UCSD-AML1 (cell line): ENCODE results near the gene AKAP13.

Experiments
- DNase-seq: peaks from one replicate; lab custom pipeline; 2025; ENCODE audit not compliant: unreplicated experiment; lab: John Stamatoyannopoulos, UW

AKAP13 gene

GRCh38 chr15:85716261-85716660 is 335.9 kb downstream of the AKAP13 start:
- DNase-seq = no peak

GRCh38 chr15:85717212-85717611 is 336.8 kb downstream of the AKAP13 start:
- DNase-seq = no peak

GRCh38 chr15:85718271-85718971 is 338.0 kb downstream of the AKAP13 start:
- no peak for DNase-seq

GRCh38 chr15:85718981-85719380 is 338.6 kb downstream of the AKAP13 start:
- no peak for DNase-seq

- no peak for DNase-seq
Observed at GRCh38 chr15:85722374-85723152, 342.2 kb downstream of the AKAP13 start.

DNA sequence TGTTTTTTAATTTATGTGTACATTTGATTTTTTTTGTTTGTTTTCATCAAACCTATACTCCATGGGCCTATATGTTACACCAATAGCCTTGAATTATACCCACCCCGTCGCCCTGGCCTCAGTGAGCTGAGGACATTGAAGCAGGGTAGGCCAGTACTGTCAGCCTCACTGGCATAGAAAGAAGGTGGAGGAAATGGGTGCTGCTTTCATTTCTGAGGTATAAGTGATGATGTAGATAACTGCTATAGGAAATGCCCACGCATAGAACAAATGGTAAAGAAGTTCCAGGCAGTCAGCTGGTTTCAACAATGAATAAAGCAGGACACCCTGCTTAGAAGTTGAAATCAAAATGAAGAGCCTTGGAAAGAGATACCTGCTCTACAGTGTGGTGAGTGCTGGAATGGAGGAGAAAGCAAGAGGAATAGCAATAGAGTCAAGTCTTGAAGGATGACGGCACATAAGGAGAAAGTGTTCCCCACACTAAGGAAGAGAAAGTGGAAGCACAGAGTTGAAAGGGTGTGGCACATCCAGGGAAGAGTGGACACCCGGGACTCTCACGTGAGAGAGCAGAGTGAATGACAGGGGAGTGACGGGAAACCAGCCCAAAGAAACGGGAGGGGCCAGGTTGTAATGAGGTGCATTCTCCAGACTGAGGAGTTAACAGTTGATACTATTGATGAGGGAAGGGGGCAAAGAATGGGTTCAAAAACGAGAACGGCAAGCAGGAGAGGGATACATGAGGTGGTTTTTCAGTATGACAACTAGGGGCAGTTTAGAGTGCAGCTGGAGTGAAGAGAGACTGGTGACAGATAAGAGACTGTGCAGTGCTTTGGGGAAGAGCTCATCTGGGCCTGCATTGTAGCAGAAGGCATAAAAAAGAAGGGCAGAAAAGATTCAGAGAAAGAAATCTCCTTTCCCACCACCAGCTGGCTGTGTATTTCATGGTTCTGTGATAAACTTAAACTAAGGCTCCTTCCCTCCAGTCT is 343.9 kb downstream of the AKAP13 start:
- no peak for DNase-seq

DNA sequence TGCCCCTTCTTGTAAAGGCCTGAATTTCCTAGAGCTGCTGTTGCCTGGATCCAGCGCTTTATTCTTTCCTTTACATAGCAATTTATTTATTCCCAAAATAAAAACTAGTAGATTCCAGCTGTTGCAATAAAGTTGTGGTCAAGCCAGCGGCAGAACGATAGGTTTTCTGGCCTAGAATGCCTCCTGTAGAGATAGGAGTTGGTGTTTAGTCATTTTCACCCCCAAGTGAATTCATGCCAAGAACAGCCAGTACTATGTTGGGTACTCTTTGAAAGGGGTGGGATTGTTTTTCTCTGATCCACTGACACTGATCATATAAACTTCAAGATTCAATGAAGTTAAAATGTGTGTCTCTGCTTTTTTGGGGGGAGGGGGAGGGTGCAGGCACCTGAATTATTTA is 344.6 kb downstream of the AKAP13 start:
- no peak for DNase-seq

DNA sequence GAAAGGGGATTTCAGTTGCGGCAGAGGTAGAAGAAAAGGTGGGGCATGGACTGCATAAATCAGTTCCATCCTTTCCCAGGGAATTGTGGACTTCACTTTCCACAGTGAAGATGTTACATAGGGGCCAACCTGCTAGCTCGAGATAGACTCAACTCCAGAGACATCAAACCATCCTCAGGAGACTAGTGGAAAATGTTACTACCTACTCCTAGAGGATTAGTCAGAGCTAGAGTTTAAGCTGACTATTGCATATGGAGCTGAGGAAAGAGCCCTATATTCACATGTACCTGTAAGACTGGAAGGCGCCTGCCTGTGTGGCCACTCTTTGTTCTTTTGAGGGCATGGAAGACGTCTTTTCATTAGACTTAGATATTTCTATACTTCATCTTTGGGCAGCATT is 345.2 kb downstream of the AKAP13 start:
- DNase-seq = no peak

GRCh38 chr15:85726454-85726853 is 346.1 kb downstream of the AKAP13 start:
- DNase-seq = no peak

DNA sequence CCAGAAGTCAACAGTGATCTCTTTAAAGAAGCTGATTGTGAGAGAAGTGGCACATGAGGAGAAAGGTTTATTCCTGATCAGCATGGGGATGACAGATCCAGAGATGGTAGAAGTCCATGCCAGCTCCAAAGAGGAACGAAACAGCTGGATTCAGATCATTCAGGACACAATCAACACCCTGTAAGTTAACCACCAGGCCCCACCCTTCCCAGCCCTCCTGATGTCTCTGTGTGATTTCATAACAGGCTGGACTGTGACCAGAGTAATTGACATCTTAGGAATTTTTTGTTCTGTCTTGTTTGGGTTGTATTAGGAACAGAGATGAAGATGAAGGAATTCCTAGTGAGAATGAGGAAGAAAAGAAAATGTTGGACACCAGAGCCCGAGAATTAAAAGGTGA is 346.7 kb downstream of the AKAP13 start:
- no peak for DNase-seq

GRCh38 chr15:85730001-85730820 is 349.8 kb downstream of the AKAP13 start:
- no peak for DNase-seq

DNA sequence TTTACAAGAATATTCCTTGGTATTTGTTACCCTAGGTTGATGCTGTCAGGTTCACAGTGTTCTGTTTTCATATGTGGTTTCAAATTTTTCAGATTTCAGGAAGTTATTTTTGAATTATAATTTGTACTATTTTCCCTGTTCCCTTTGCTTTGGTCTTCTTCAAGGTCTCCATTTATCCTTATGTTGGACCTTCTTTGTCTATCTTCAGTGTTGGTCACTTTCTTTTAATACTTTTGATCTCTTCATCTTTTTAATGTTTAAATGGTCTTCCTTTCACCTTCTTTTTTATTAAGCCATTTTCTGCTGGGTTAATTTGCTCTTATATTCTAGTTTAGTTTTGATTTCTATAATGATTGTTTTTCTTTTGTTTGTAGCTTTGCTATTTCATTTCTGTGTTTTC is 353.0 kb downstream of the AKAP13 start:
- no peak for DNase-seq

DNA sequence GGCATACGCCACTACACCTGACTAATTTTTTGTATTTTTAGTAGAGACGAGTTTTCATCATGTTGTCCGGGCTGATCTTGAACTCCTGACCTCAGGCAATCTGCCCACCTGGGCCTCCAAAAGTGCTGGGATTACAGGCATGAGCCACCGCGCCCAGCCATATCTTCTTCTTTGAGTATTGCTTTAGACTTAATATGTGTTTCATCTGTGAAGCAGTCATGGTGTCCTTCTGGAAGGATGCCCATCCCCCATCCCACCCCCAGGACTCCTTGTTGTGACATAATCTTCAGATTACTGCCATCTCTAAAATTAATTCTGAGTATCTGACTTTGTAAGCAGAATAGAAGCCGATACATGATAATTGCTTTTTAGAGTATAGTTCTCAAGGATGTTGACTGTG is 356.7 kb downstream of the AKAP13 start:
- DNase-seq = no peak

- no peak for DNase-seq
Observed at GRCh38 chr15:85741021-85741421, 360.6 kb downstream of the AKAP13 start.

GRCh38 chr15:85741662-85742061 is 361.3 kb downstream of the AKAP13 start:
- no peak for DNase-seq

DNA sequence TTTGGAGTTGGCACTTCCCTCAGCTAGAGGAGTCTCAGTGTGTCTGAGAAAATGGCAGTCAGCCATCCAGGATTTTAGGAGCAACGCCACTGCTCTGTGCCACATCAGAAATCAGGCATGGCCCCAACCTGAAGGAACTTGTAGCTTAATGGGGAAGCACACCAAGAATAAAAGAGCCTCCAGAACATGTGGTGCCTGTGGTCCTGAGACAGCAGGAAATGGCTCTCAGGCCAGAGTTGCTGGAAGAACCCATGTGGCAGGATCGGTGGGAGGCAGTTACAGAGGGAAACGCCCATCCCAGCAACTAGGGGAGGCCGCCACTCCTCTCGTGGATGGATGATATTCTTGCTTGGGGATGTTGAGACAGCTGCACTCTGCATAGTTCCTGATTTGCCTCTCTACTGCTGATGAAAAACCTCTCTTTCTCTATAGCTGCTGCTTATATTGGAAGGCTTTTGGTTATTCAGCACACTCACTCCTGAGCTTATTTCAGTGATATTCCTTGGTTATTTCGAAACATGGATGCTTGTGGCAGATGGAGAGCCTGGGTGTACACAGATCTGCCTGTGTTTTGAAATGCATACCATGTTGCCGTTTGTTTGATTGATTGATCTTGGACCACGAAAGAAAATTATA is 361.9 kb downstream of the AKAP13 start:
- no peak for DNase-seq

DNA sequence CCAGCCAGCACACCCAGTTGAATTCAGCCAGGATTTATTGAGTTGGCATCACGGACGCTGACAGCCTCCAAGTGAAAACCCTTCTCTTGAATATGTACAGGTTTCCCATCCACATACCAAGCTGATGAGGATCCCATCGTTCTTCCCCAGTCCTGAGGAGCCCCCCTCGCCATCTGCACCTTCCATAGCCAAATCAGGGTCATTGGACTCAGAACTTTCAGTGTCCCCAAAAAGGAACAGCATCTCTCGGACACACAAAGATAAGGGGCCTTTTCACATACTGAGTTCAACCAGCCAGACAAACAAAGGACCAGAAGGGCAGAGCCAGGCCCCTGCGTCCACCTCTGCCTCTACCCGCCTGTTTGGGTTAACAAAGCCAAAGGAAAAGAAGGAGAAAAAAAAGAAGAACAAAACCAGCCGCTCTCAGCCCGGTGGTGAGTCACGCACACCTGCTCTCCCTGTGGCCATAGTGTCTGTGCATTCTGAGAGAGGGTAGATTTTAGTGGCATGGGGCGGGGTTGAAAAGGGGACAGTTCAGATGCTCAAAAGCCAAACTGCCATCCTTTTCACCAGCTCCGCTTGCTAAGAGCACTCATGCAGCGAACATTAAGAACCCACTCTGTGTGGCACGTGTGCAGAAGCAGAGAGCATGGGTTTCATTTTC is 363.1 kb downstream of the AKAP13 start:
- no peak for DNase-seq

DNA sequence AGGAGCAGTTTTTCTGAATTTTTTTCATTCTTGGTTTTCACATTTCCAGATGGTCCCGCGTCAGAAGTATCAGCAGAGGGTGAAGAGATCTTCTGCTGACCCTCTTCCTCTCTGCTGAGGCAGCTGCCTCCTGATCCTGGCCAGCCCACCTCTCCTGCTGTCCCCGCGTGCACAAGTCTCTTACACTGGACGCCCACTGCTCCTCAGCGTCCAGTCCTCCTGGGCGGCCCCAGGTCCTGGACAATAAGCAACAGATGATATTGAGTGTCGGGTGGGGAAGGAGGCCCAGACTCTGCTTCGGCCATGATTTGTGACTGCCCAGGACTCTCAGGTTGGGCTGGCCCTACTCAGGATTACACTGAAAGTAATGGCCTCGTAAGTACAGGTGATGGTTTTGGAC is 364.2 kb downstream of the AKAP13 start:
- no peak for DNase-seq

- no peak for DNase-seq
Observed at GRCh38 chr15:85745023-85745422, 364.6 kb downstream of the AKAP13 start.
